Measurements from ENCODE around the gene TREM1. TPM values are rescaled to one million over a fixed set of nuclear protein-coding genes. Genes with fewer than 3 reads are reported as not detected.

Gene TREM1
- total RNA-seq, 1 donor from 2014 or later: not detected

- Mint-ChIP-seq H3K36me3 (ENCODE audit: unreplicated experiment) (no peaks in the 10 kb centered on the region), H3K27ac (ENCODE audit: unreplicated experiment) (no peak overlapping the region), H3K27me3 (ENCODE audit: unreplicated experiment) (peaks cover 7% of the 10 kb centered on the region), H3K4me3 (ENCODE audit: unreplicated experiment) (no peak overlapping the region), H3K9me3 (ENCODE audit: unreplicated experiment) (no peaks in the 10 kb centered on the region), H3K4me1 (ENCODE audit: low read depth, unreplicated experiment) (peaks cover 10% of the 10 kb centered on the region)
- no peak for TF ChIP-seq CTCF (IDR thresholded peaks at IDR 0.05; ENCODE audit: partially characterized antibody, unreplicated experiment)
- DNase-seq: no peak
Observed at GRCh38 chr6:41332842-41333736, 46.6 kb upstream of the TREM1 start.

GRCh38 chr6:41332241-41332640 lies 45.8 kb upstream of the TREM1 start:
- no peak for TF ChIP-seq CTCF (IDR thresholded peaks at IDR 0.05; ENCODE audit: partially characterized antibody, unreplicated experiment)

GRCh38 chr6:41331401-41332150 lies 45.1 kb upstream of the TREM1 start:
- H3K27me3 Mint-ChIP-seq (ENCODE audit: unreplicated experiment): peaks cover 7% of the 10 kb centered on the region
- H3K4me1 Mint-ChIP-seq (ENCODE audit: low read depth, unreplicated experiment): peaks cover 10% of the 10 kb centered on the region
- H3K27ac Mint-ChIP-seq (ENCODE audit: unreplicated experiment): no peak overlapping the region
- no peak for TF ChIP-seq CTCF (IDR thresholded peaks at IDR 0.05; ENCODE audit: partially characterized antibody, unreplicated experiment)
- no peaks in the 10 kb centered on the region for H3K9me3 Mint-ChIP-seq (ENCODE audit: unreplicated experiment)
- no peaks in the 10 kb centered on the region for H3K36me3 Mint-ChIP-seq (ENCODE audit: unreplicated experiment)
- DNase-seq: no peak
- H3K4me3 Mint-ChIP-seq (ENCODE audit: unreplicated experiment): no peak overlapping the region

More at GRCh38 chr6:41332241-41332640, 45.8 kb upstream of the TREM1 start:
- Mint-ChIP-seq H3K27me3 (ENCODE audit: unreplicated experiment) (peaks cover 7% of the 10 kb centered on the region), H3K4me3 (ENCODE audit: unreplicated experiment) (no peak overlapping the region), H3K27ac (ENCODE audit: unreplicated experiment) (no peak overlapping the region), H3K36me3 (ENCODE audit: unreplicated experiment) (no peaks in the 10 kb centered on the region), H3K4me1 (ENCODE audit: low read depth, unreplicated experiment) (peaks cover 10% of the 10 kb centered on the region), H3K9me3 (ENCODE audit: unreplicated experiment) (no peaks in the 10 kb centered on the region)
- DNase-seq: no peak

GRCh38 chr6:41327177-41327576 lies 40.7 kb upstream of the TREM1 start:
- no peaks in the 10 kb centered on the region for H3K9me3 Mint-ChIP-seq (ENCODE audit: unreplicated experiment)
- H3K36me3 Mint-ChIP-seq (ENCODE audit: unreplicated experiment): no peaks in the 10 kb centered on the region
- H3K27me3 Mint-ChIP-seq (ENCODE audit: unreplicated experiment): peaks cover 2% of the 10 kb centered on the region
- H3K27ac Mint-ChIP-seq (ENCODE audit: unreplicated experiment): no peak overlapping the region
- no peak overlapping the region for H3K4me3 Mint-ChIP-seq (ENCODE audit: unreplicated experiment)
- no peak for DNase-seq
- TF ChIP-seq CTCF (IDR thresholded peaks at IDR 0.05; ENCODE audit: partially characterized antibody, unreplicated experiment): no peak
- peaks cover 2% of the 10 kb centered on the region for H3K4me1 Mint-ChIP-seq (ENCODE audit: low read depth, unreplicated experiment)
